HG03575 (cell line): ENCODE measurements around the gene CELA3A.
"Not testable (repeated sequence)": the region's sequence is repeated elsewhere in the genome, so short reads cannot be mapped to it uniquely, and the experiment has no call there.

Source experiments
- ATAC-seq: cut with Tn5 transposase; IDR thresholded peaks from one replicate; pipeline ENCODE4 v1.9.1; 2021; ENCODE audit not compliant: unreplicated experiment, insufficient number of reproducible peaks, low FRiP score; ENCODE audit errors: extremely low read depth

The CELA3A gene

GRCh38 chr1:21978209-21978608, 23.2 kb upstream of the CELA3A start:
- ATAC-seq, result not testable (repeated sequence)

GRCh38 chr1:21980515-21981220, 20.8 kb upstream of the CELA3A start:
- ATAC-seq, result not testable (repeated sequence)

- not testable (repeated sequence) for ATAC-seq
These were observed 20.2 kb upstream of the CELA3A start for GRCh38 chr1:21981253-21981652.

GRCh38 chr1:21982122-21982521, 19.3 kb upstream of the CELA3A start:
- not testable (repeated sequence) for ATAC-seq

- not testable (repeated sequence) for ATAC-seq
These were observed 17.9 kb upstream of the CELA3A start for GRCh38 chr1:21983539-21983938.

DNA sequence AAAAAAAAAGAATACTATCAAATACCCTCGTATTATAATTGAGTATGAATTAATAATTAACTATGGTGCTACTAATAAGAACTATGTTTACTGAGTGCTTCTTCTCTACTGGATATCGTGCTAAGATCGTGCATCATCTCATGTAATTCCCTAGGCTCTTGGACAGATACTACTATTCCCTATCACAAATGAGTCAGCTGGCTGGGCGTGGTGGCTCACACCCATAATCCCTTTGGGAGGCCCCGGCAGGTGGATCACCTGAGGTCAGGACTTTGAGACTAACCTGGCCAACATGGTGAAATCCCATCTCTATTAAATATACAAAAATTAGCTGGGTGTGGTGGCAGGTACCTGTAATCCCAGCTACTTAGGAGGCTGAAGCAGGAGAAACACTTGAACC, 15.6 kb upstream of the CELA3A start:
- not testable (repeated sequence) for ATAC-seq

DNA sequence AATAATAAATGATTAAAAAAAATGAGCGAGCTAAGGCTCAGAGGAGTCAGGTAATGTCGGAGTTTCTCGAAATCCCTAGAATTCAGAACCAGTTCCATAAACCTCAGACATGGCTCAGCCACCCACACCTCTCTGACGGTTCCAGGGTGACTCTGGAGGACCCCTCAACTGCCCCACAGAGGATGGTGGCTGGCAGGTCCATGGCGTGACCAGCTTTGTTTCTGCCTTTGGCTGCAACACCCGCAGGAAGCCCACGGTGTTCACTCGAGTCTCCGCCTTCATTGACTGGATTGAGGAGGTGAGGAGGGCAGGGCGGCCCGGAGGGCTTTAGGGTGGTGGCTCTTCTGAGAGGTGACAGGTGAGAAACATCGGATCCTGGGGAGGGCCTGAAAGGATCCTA, 15.1 kb upstream of the CELA3A start:
- not testable (repeated sequence) for ATAC-seq

GRCh38 chr1:21989672-21990393, 11.6 kb upstream of the CELA3A start:
- ATAC-seq, result not testable (repeated sequence)

DNA sequence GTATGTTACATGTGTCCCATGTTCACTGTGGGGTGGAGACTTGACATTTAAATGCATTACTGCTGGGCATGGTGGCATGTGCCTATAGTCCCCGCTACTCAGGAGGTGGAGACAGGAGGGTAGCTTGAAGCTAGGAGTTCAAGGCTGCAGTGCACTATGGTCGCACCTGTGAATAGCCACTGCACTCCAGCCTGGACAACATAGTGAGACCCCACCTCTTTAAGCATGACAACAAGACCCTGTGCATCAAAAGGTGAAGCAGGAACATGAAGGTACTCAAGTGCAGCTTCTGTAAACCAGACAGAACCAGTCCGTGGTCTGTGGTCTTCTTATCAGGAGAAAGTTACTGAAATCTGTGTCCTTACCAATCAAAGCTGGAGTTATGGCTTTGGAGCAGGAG, 9.3 kb upstream of the CELA3A start:
- ATAC-seq, result not testable (repeated sequence)

DNA sequence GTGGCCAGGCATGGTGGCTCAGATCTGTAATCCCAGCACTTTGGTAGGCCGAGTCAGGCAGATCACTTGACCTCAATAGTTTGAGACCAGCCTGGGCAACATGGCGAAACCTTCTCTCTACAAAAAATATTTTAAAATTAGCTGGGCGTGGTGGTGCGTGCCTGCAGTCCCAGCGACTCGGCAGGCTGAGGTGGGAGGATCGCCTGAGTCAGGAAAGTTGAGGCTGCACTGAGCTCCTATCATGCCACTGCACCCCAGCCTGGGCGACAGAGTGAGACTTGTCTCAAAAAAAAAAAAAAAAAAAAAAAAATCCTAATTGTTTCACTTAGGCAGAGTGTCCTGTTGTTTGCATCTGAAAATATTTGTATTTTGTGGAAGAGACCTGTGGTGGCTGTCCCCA, 6.7 kb upstream of the CELA3A start:
- ATAC-seq, result not testable (repeated sequence)

DNA sequence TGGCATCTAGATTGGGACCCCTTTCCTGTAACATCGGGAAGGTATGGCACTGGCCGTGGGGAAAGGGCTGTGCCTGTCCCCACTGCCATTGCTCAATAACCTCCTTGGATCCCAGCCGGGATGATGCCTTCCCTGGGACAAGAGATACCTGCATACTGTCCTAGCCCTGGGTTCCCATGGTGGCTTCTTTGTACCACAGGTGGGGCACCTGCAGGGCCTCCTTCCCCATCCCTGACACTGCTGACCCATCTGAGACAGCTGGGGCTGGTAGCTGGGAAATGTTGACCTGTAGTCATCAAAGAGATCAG, 4.8 kb upstream of the CELA3A start:
- not testable (repeated sequence) for ATAC-seq

DNA sequence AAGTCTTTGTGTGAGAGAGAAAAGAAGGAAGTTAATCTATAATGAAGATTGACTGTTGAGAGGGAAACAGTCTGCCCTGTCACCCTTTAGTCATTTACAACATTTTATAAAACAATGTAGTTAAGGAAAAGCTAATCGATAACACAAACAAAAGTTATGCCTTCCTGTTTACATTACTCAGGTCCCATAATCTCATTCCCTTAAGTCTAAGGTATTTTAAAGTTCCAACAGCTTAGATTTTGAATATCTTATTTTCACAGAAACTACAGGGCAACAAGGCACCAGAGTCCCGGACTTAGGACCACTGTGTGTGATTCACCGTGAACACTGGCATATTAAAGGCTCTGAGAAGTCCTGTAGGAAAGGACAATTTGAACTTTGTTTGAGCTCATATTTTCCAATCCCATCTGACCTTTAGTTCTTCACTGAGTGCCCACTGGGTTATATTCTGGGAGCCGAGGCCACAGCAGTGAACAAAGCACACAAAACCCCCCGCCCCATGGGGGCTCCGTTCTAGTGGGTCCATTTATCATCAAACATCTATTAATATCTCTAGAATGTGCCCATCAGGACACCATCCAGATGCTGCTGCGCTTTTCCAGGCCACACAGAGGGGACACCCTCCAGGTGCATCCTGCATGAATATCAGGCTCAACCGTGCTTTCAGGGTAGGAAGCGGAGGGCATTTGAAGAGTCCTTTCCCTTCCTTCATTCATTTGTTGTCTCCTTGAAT, 3.4 kb upstream of the CELA3A start:
- not testable (repeated sequence) for ATAC-seq

DNA sequence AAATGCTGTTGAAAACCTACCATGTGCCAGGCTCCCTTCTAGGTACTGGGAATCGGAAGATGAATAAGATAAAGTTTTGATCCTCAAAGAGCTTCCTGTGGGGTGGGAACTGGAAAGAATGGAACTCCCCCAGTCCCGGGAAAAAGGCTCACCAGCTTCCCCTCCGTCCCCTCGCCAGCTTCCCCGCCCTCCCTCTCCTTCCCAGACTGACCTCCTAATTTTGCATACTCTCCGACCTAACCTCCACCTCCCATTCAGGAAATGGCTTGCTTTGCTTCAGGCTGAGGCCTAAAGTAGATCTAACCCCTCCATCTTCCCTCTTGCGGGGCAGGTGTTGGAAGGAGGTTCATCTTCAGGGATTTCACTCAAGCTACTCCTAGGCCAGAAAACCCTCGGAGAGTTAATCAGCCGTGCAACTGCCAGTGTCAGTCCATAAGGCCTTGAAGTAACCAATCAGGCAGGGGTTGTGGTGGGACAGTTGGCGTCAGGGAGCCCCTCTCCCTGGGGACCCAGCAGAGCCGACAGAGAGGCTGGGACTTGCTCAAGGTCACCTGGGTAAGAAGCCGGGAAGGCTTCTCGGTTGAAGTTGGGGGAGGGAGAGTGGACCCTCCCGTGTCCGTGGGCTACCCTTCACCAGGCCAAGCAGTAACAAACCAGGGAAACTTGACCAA, 2.7 kb upstream of the CELA3A start:
- ATAC-seq, result not testable (repeated sequence)

DNA sequence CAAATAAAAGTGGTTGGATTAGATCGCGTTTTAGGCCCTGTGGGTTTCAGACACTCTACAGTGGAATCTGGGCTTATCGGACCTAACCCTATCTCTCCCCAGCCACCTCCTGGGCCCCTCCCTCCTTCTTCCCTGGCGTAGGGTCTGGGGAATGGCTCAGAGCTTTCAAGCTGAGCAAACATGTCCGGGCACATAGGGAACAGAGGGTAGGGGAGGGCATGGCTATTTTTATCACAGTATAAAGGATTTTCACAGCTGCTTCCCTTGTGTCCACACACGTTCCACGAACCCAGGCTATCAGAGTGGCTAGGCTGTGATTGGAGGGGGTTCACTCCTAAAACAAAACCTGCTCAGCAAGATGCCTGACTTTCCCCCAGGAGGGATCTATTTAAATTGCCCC, 1.8 kb upstream of the CELA3A start:
- ATAC-seq, result not testable (repeated sequence)

DNA sequence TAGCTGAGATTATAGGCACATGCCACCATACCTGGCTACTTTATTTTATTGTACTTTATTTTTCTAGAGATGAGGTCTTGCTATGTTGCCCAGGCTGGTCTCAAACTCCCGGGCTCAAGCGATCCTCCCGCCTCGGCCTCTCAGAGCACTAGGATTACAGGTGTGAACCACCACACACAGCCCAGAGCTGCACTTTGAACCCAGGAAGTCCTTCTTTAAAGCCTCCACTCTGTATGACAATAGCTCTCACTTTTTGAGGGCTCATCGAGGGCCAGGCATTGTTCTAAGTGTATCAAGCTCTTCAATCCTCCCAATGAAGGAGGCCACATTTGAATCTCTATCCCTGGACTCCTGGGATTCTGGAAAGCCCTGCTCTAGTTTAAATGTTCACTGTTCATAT, 1.0 kb downstream of the CELA3A start:
- ATAC-seq, result not testable (repeated sequence)

DNA sequence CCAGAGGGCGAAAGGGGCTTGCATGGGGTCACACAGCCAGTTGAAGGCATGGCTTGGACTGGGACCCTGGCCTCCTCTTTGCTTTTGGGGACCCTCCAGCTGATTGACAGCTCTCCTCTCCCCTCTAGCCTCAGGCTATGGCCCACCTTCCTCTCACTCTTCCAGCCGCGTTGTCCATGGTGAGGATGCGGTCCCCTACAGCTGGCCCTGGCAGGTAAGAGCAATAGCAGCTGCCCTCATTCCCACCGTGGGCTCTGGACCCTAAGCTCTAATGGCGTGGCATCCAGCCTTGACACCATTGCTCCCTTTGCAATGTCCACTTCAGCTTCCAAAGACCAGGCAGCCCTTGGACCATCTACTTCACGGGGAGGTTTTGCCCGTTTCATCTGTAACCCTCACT, 1.4 kb downstream of the CELA3A start:
- ATAC-seq, result not testable (repeated sequence)

DNA sequence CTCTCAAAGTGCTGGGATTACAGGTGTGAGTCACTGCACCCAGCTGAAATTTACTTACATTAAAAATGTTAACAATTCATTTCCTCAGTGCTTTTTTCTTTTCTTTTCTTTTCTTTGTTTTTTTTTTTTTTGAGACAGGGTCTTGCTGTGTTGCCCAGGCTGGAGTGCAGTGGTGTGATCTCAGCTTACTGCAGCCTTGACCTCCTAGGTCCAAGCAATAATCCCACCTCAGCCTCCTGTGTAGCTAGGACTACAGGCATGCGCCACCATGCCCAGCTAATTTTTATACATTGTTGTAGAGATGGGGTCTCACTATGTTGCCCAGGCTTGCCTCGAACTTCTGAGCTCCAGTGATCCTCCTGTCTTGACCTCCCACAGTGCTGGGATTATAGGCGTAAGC, 2.5 kb downstream of the CELA3A start:
- not testable (repeated sequence) for ATAC-seq

DNA sequence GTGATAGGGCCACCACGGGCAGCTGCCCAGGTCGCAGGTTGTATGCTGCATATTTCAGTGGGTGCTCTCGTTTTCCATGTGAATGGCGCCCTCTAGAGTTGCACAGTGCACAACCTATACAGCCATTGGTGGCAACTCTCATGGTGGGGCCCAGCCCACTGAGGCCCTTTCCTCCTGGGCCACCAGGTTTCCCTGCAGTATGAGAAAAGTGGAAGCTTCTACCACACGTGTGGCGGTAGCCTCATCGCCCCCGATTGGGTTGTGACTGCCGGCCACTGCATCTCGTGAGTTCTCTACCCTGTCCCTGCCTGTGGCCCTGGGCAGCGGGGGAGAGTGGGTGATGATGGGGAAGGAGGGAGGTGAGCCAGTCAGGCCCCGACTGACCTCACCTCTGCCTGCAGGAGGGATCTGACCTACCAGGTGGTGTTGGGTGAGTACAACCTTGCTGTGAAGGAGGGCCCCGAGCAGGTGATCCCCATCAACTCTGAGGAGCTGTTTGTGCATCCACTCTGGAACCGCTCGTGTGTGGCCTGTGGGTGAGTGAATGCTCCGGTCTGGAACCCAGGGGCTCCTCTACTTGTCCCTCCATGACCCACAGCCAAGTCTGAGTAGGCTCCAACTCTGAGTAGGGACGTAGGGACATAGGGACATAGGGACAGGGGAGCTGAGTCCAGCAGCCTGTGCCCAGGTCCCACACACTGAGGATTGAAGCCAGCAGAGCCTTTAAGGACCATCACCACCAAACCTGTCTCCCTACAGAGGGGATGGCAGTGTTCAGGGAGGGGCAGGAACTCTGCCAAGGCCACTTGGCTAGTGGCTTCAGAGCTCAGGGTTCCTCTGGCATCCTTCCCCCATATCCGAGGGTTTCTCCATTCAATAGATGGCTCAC, 4.0 kb downstream of the CELA3A start:
- ATAC-seq, result not testable (repeated sequence)
